ENCODE measurements around the gene PATL2.

- TF ChIP-seq CTCF (IDR thresholded peaks at IDR 0.05) (no peak), POLR2A (IDR thresholded peaks at IDR 0.05) (no peak)
Measured at GRCh38 chr15:44715797-44716334, 4.7 kb upstream of the PATL2 start.

All from Peyer's patch (tissue), 4 donors.